ENCODE results near the gene PLCD3. TPM values are rescaled to one million over a fixed set of nuclear protein-coding genes. Genes with fewer than 3 reads are reported as not detected.

PLCD3 gene
- total and polyA plus RNA-seq, 9 of the 15 experiments (the other 6 are each of a cell fraction or from before 2014, with no cell fraction given), result 0.20 to 22.6 (median 7.5) TPM

DNA sequence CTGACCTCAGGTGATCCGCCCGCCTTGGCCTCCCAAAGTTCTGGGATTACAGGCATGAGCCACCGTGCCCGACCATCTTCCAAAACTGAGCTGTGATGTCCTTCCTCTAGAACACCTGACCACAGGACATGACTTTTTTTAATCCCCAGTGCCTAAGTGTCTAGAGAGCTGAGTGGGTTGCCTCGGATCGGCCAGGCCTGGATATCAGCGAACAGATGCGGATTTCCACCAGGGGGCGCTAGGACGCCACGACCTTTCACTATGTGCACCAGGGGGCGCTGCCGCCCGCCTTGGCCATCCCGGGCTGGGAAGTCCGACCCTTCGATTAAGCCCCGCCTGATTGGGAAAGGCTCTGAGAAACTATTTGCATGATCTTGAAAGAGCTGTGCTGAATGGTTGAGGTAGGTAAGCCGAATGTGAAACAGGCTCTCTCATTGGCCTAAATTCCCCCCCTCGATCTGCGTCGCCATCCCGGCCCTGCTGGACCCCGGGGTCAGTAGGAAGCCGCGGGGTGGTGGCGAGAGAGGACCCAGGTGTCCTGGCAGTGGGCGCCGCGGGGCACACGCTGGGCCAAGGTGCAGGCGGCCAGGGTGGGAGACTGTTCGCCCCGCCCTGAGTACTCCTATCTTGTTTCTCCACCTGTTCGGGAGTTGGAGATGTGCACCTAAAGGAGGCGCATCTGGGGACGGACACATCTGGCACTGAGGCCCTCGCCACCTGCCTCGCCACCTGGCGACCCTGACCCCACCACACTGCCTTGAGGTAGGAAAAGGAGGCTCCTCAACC, 3.1 kb upstream of the PLCD3 start, which contains the start of gene ACBD4 (continued):
- TF ChIP-seq SMAD3 (CRISPR knock-in tag; conservative IDR thresholded peaks at IDR 0.05) (no peak), ZNF644 (tag; IDR thresholded peaks at IDR 0.05; ENCODE audit: low read depth) (0 out of 2 replicates have a peak, but pooled peaks have one; percentile 30), NR4A1 (CRISPR knock-in tag; IDR thresholded peaks at IDR 0.05) (no peak), NR4A1 (tag; IDR thresholded peaks at IDR 0.05) (no peak), ESRRA (IDR thresholded peaks at IDR 0.05; ENCODE audit: borderline replicate concordance, low read depth) (peak; percentile 38; the same call in 1 of the 2 replicates), ZBTB7A (IDR thresholded peaks at IDR 0.05; ENCODE audit: borderline replicate concordance, control insufficient read depth, low read depth, low read length) (peak; percentile 56), TAL1 (IDR thresholded peaks at IDR 0.05) (peak; percentile 82), ZNF121 (CRISPR knock-in tag; conservative IDR thresholded peaks at IDR 0.05) (0 out of 2 replicates have a peak, but pooled peaks have one; percentile 38), CEBPG (CRISPR knock-in tag; IDR thresholded peaks at IDR 0.05) (peak; percentile 83), CEBPG (tag; conservative IDR thresholded peaks at IDR 0.05 in 1 of 2, IDR thresholded peaks at IDR 0.05 in 1 of 2) (peak in 1 of 2 experiments; percentile 63; a peak in 1 of 4 replicates), RAD21 (CRISPR knock-in tag; conservative IDR thresholded peaks at IDR 0.05 in 1 of 2, IDR thresholded peaks at IDR 0.05 in 1 of 2) (peak; percentile 100), HDAC1 (IDR thresholded peaks at IDR 0.05) (peak in 1 of 2 experiments; percentile 56; a peak in 2 of 4 replicates), TRIM24 (IDR thresholded peaks at IDR 0.05) (peak; percentile 76 to 87), HNRNPLL (IDR thresholded peaks at IDR 0.05; ENCODE audit: low read depth, low read length, poor library complexity, severe bottlenecking) (no peak), SMAD4 (CRISPR knock-in tag; conservative IDR thresholded peaks at IDR 0.05) (peak; percentile 50)
- TF ChIP-seq, protein P1, sequence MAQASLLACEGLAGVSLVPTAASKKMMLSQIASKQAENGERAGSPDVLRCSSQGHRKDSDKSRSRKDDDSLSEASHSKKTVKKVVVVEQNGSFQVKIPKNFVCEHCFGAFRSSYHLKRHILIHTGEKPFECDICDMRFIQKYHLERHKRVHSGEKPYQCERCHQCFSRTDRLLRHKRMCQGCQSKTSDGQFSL (CRISPR knock-in tag; IDR thresholded peaks at IDR 0.05), result peak; percentile 95
- TF ChIP-seq, protein P1 (tag; IDR thresholded peaks at IDR 0.05), result peak in 1 of 2 experiments; percentile 45; a peak in 1 of 4 replicates
- TF ChIP-seq, protein P2, sequence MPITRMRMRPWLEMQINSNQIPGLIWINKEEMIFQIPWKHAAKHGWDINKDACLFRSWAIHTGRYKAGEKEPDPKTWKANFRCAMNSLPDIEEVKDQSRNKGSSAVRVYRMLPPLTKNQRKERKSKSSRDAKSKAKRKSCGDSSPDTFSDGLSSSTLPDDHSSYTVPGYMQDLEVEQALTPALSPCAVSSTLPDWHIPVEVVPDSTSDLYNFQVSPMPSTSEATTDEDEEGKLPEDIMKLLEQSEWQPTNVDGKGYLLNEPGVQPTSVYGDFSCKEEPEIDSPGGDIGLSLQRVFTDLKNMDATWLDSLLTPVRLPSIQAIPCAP (CRISPR knock-in tag; IDR thresholded peaks at IDR 0.05; ENCODE audit: borderline replicate concordance), result no peak
- TF ChIP-seq, protein P3, sequence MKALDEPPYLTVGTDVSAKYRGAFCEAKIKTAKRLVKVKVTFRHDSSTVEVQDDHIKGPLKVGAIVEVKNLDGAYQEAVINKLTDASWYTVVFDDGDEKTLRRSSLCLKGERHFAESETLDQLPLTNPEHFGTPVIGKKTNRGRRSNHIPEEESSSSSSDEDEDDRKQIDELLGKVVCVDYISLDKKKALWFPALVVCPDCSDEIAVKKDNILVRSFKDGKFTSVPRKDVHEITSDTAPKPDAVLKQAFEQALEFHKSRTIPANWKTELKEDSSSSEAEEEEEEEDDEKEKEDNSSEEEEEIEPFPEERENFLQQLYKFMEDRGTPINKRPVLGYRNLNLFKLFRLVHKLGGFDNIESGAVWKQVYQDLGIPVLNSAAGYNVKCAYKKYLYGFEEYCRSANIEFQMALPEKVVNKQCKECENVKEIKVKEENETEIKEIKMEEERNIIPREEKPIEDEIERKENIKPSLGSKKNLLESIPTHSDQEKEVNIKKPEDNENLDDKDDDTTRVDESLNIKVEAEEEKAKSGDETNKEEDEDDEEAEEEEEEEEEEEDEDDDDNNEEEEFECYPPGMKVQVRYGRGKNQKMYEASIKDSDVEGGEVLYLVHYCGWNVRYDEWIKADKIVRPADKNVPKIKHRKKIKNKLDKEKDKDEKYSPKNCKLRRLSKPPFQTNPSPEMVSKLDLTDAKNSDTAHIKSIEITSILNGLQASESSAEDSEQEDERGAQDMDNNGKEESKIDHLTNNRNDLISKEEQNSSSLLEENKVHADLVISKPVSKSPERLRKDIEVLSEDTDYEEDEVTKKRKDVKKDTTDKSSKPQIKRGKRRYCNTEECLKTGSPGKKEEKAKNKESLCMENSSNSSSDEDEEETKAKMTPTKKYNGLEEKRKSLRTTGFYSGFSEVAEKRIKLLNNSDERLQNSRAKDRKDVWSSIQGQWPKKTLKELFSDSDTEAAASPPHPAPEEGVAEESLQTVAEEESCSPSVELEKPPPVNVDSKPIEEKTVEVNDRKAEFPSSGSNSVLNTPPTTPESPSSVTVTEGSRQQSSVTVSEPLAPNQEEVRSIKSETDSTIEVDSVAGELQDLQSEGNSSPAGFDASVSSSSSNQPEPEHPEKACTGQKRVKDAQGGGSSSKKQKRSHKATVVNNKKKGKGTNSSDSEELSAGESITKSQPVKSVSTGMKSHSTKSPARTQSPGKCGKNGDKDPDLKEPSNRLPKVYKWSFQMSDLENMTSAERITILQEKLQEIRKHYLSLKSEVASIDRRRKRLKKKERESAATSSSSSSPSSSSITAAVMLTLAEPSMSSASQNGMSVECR (CRISPR knock-in tag; IDR thresholded peaks at IDR 0.05), result peak; percentile 61; the same call in 1 of the 2 replicates
- TF ChIP-seq, protein P4, sequence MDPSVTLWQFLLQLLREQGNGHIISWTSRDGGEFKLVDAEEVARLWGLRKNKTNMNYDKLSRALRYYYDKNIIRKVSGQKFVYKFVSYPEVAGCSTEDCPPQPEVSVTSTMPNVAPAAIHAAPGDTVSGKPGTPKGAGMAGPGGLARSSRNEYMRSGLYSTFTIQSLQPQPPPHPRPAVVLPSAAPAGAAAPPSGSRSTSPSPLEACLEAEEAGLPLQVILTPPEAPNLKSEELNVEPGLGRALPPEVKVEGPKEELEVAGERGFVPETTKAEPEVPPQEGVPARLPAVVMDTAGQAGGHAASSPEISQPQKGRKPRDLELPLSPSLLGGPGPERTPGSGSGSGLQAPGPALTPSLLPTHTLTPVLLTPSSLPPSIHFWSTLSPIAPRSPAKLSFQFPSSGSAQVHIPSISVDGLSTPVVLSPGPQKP (CRISPR knock-in tag; IDR thresholded peaks at IDR 0.05), result no peak

Data from K562 (cell line).